UCSD-AML1 (cell line): ENCODE data around the gene H19.

ENCODE experiments used
- DNase-seq: peaks from one replicate; lab custom pipeline; 2025; ENCODE audit not compliant: unreplicated experiment; lab: John Stamatoyannopoulos, UW

H19 gene

GRCh38 chr11:1983601-1983961 lies 14.1 kb downstream of the H19 start:
- DNase-seq = no peak

GRCh38 chr11:1982873-1983600 lies 14.6 kb downstream of the H19 start:
- no peak for DNase-seq

GRCh38 chr11:1979607-1980006 lies 18.0 kb downstream of the H19 start:
- DNase-seq = no peak

- no peak for DNase-seq
These were observed 18.7 kb downstream of the H19 start for GRCh38 chr11:1978720-1979473.

- DNase-seq = no peak
These were observed 22.5 kb downstream of the H19 start for GRCh38 chr11:1975185-1975584.

GRCh38 chr11:1970956-1971355 lies 26.7 kb downstream of the H19 start:
- DNase-seq = no peak

GRCh38 chr11:1969776-1970175 lies 27.9 kb downstream of the H19 start:
- DNase-seq = no peak

- DNase-seq = no peak
These were observed 28.6 kb downstream of the H19 start for GRCh38 chr11:1969035-1969434.

GRCh38 chr11:1968454-1969002 lies 29.1 kb downstream of the H19 start:
- no peak for DNase-seq

GRCh38 chr11:1967641-1968225 lies 29.9 kb downstream of the H19 start:
- DNase-seq = no peak

- no peak for DNase-seq
These were observed 31.1 kb downstream of the H19 start for GRCh38 chr11:1966531-1966930.

- no peak for DNase-seq
These were observed 32.7 kb downstream of the H19 start for GRCh38 chr11:1964955-1965354.

GRCh38 chr11:1964348-1964747 lies 33.3 kb downstream of the H19 start:
- no peak for DNase-seq

GRCh38 chr11:1963864-1964263 lies 33.8 kb downstream of the H19 start:
- no peak for DNase-seq

- no peak for DNase-seq
These were observed 37.9 kb downstream of the H19 start for GRCh38 chr11:1959786-1960185.

GRCh38 chr11:1958367-1958766 lies 39.3 kb downstream of the H19 start:
- DNase-seq = no peak

GRCh38 chr11:1953489-1954266 lies 44.0 kb downstream of the H19 start:
- DNase-seq = no peak

- DNase-seq = no peak
These were observed 44.7 kb downstream of the H19 start for GRCh38 chr11:1952806-1953482.

GRCh38 chr11:1949922-1950321 lies 47.7 kb downstream of the H19 start:
- no peak for DNase-seq

- DNase-seq = no peak
These were observed 48.3 kb downstream of the H19 start for GRCh38 chr11:1949302-1949701.

- DNase-seq = no peak
These were observed 49.3 kb downstream of the H19 start for GRCh38 chr11:1948389-1948788.
